HepG2 (cell line): ENCODE results near the gene LDLRAD4. TPM values are rescaled to one million over a fixed set of nuclear protein-coding genes. Genes with fewer than 3 reads are reported as not detected.

ENCODE experiments used
- ATAC-seq: fragments of 200-7000 bp; cut with Tn5 transposase; 3 replicates; pipeline ENCODE4 v1.9.1; 2020; ENCODE audit warnings: mild to moderate bottlenecking, moderate library complexity
- BruUV-seq: library from RNA; stranded (reverse); fragments of 400-500 nt; replicated peaks from 2 replicates; lab custom pipeline; 2021; lab: Mats Ljungman, UMichigan
- CTCF ChIA-PET: fragments of 300-600 bp; formaldehyde crosslinking; extraction: SDS; loops from one replicate; lab custom pipeline; 2021; ENCODE audit warnings: low total read pairs, inconsistent platforms, low intra/inter-chr PET ratio; lab: Yijun Ruan, JAX
- POLR2A ChIA-PET: fragments of 350-600 bp; sonication (Branson Sonifier 250); formaldehyde crosslinking; loops from one replicate; lab custom pipeline; 2020; ENCODE audit warnings: antibody characterized with exemption, inconsistent platforms; lab: Yijun Ruan, JAX
- DNase-seq: peaks from one replicate; pipeline ENCODE4 v3.0.0-alpha.2; 2015; ENCODE audit warnings: low spot score
- FAIRE-seq: peaks from 3 replicates; lab custom pipeline; 2011; peaks lifted over from hg19 to GRCh38; lab: Jason Lieb, UNC
- H2AFZ ChIP-seq: one replicate; pipeline ENCODE4 v1.6.1; 2011; ENCODE audit warnings: low read length, inconsistent platforms
- H3K27ac ChIP-seq: fragments of 300-600 bp; 3 replicates; pipeline ENCODE4 v1.8.0; 2011; ENCODE audit warnings: mixed run types, mild to moderate bottlenecking, mixed read lengths, low read length, inconsistent platforms; ENCODE audit not compliant: insufficient read depth; ENCODE audit errors: extremely low read length
- H3K27me3 ChIP-seq, 2 experiments: fragments of 200-600 bp in 1 of 2; 2 replicates in 1 of 2; 3 replicates in 1 of 2; pipeline versions ENCODE4 v1.6.0 to v1.8.0; 2011; ENCODE audit warnings: low read length in 2 of 2, mild to moderate bottlenecking in 2 of 2, moderate library complexity in 2 of 2, inconsistent platforms in 1 of 2; ENCODE audit not compliant: insufficient read depth in 2 of 2, control insufficient read depth in 1 of 2
- H3K36me3 ChIP-seq, 2 experiments: fragments of 200-600 bp in 1 of 2; replicated peaks in 1 of 2; 2 replicates in 1 of 2; 3 replicates in 1 of 2; pipeline versions ENCODE4 v1.5.1 to v1.8.0; 2011; ENCODE audit warnings: low read length in 2 of 2, inconsistent platforms in 1 of 2; ENCODE audit not compliant: insufficient read depth in 2 of 2, control insufficient read depth in 1 of 2
- H3K4me1 ChIP-seq: 2 replicates; pipeline ENCODE4 v1.5.1; 2012; ENCODE audit warnings: low read length, inconsistent platforms; ENCODE audit not compliant: insufficient read depth
- H3K4me2 ChIP-seq: 2 replicates; pipeline ENCODE4 v1.6.0; 2011; ENCODE audit warnings: low read depth, low read length, inconsistent platforms
- H3K4me3 ChIP-seq, 3 experiments: fragments of 200-600 bp in 1 of 3; sonication (generic), shearing (Covaris generic) in 1 of 3; replicated peaks in 1 of 3; 2 replicates each; pipeline ENCODE4 v1.5.1; 2011 to 2016; ENCODE audit warnings: low read length in 3 of 3, inconsistent platforms in 2 of 3, low read depth in 2 of 3, mild to moderate bottlenecking in 2 of 3, control low read depth in 1 of 3, mixed read lengths in 1 of 3; ENCODE audit not compliant: insufficient read depth in 1 of 3
- H3K79me2 ChIP-seq: one replicate; pipeline ENCODE4 v1.6.1; 2011; ENCODE audit warnings: low read length, inconsistent platforms; ENCODE audit not compliant: insufficient read depth
- H3K9ac ChIP-seq: 2 replicates; pipeline ENCODE4 v1.6.0; 2011; ENCODE audit warnings: mild to moderate bottlenecking, low read depth, low read length, inconsistent platforms; ENCODE audit not compliant: insufficient read depth
- H3K9me3 ChIP-seq: 2 replicates; pipeline ENCODE4 v1.5.1; 2012; ENCODE audit warnings: mild to moderate bottlenecking, low read length
- H4K20me1 ChIP-seq: 2 replicates; pipeline ENCODE4 v1.6.0; 2011; ENCODE audit warnings: inconsistent platforms, mild to moderate bottlenecking, low read length, moderate library complexity; ENCODE audit not compliant: insufficient read depth
- AGO2 ChIP-seq: fragments of 200-400 bp; formaldehyde crosslinking; optimal IDR thresholded peaks from 2 replicates; pipeline ENCODE3; 2017; ENCODE audit warnings: mild to moderate bottlenecking, low read depth, low read length, moderate library complexity
- GATAD1 ChIP-seq: IDR thresholded peaks from 2 replicates; pipeline ENCODE4 v1.6.1; 2016; ENCODE audit warnings: missing genetic modification reagents, missing compliant biosample characterization
- RBAK ChIP-seq: sonication (generic); formaldehyde crosslinking; IDR thresholded peaks from 2 replicates; pipeline ENCODE4 v1.5.1; 2020; ENCODE audit warnings: mild to moderate bottlenecking, missing genetic modification reagents
- RXRA ChIP-seq: sonication (generic); formaldehyde crosslinking; IDR thresholded peaks from 2 replicates; pipeline ENCODE4 v1.5.1; 2020; ENCODE audit warnings: missing genetic modification reagents
- ZEB1 ChIP-seq: IDR thresholded peaks from 2 replicates; pipeline ENCODE4 v1.6.1; 2012; ENCODE audit warnings: mild to moderate bottlenecking, low read depth, inconsistent platforms; ENCODE audit not compliant: insufficient replicate concordance
- ZKSCAN8 ChIP-seq: IDR thresholded peaks from 2 replicates; pipeline ENCODE4 v1.6.1; 2016; ENCODE audit warnings: borderline replicate concordance, missing genetic modification reagents, missing compliant biosample characterization
- ZNF136 ChIP-seq: sonication (generic); formaldehyde crosslinking; IDR thresholded peaks from 2 replicates; pipeline ENCODE4 v1.8.1; 2022; ENCODE audit warnings: low read depth, mild to moderate bottlenecking, moderate library complexity, missing genetic modification reagents
- ZNF143 ChIP-seq: sonication (generic); formaldehyde crosslinking; IDR thresholded peaks from 2 replicates; pipeline ENCODE4 v1.4.0; 2020; ENCODE audit warnings: missing genetic modification reagents
- ZNF431 ChIP-seq: sonication (generic); formaldehyde crosslinking; IDR thresholded peaks from 2 replicates; pipeline ENCODE4 v1.9.0; 2022; ENCODE audit warnings: missing genetic modification reagents, low read depth, mild to moderate bottlenecking, borderline replicate concordance
- ZNF572 ChIP-seq: sonication (generic); formaldehyde crosslinking; IDR thresholded peaks from 2 replicates; pipeline ENCODE4 v1.5.1; 2020; ENCODE audit warnings: mild to moderate bottlenecking, missing genetic modification reagents
- ZNF713 ChIP-seq: sonication (generic); formaldehyde crosslinking; IDR thresholded peaks from 2 replicates; pipeline ENCODE4 v1.4.0; 2020; ENCODE audit warnings: mild to moderate bottlenecking, missing genetic modification reagents
- ZNF747 ChIP-seq: sonication (generic); formaldehyde crosslinking; IDR thresholded peaks from 2 replicates; pipeline ENCODE4 v1.8.1; 2023; ENCODE audit warnings: missing genetic modification reagents, mild to moderate bottlenecking, borderline replicate concordance
- ZNF772 ChIP-seq: sonication (generic); formaldehyde crosslinking; IDR thresholded peaks from 2 replicates; pipeline ENCODE4 v1.5.0; 2020; ENCODE audit warnings: mild to moderate bottlenecking, missing genetic modification reagents
- WGBS: methylation state at CpG from one replicate; pipeline ENCODE4 v1.1.6; 2017; ENCODE audit warnings: low lambda C conversion rate; 5-methylcytosine and 5-hydroxymethylcytosine counted together
- in situ Hi-C: cut with HindIII; loops from 2 replicates; pipeline ENCODE4 v1.10.0; 2017; ENCODE audit warnings: low pct_unique_long_range_greater_than_20kb; ENCODE audit not compliant: extremely low pct_ligation_motif_present
- intact Hi-C: fragments of 100-400 bp; cut with micrococcal nuclease; formaldehyde crosslinking; loops from one replicate; pipeline ENCODE4 v1.10.0; 2022; ENCODE audit not compliant: unreplicated experiment
- polyA plus RNA-seq, 8 experiments: library from polyadenylated mRNA; depleted of rRNA in 3 of 8; stranded (reverse) in 7 of 8; unstranded in 1 of 8; fragments of >200 nt; fragmentation: Illumina TruSeq in 4 of 8; extraction: Trizol in 4 of 8; gene quantifications; 2 replicates each; pipeline versions ENCODE4 v1.2.1 to v1.2.3, GENCODE V29; 2011 to 2016; ENCODE audit warnings: low read depth in 4 of 8, missing spikeins in 1 of 8, mixed read lengths in 1 of 8; ENCODE audit not compliant: insufficient read depth in 1 of 8
- total RNA-seq, 5 experiments: library from RNA; depleted of rRNA; stranded (reverse); fragments of >200 nt; fragmentation: Illumina TruSeq; extraction: Trizol; gene quantifications; 2 replicates each; pipeline ENCODE4 v1.2.3, GENCODE V29; 2016; ENCODE audit warnings: low read depth in 1 of 5
- TF ChIP-seq, protein P1 (sequence below): sonication (generic); formaldehyde crosslinking; IDR thresholded peaks from 2 replicates; pipeline ENCODE4 v1.5.1; 2020; ENCODE audit warnings: mild to moderate bottlenecking, missing genetic modification reagents, moderate library complexity
- TF ChIP-seq, protein P2 (sequence below): sonication (generic); formaldehyde crosslinking; IDR thresholded peaks from 2 replicates; pipeline ENCODE4 v1.5.1; 2020; ENCODE audit warnings: mild to moderate bottlenecking, moderate library complexity, missing genetic modification reagents
- TF ChIP-seq, protein P3 (sequence below): sonication (generic); formaldehyde crosslinking; IDR thresholded peaks from 2 replicates; pipeline ENCODE4 v1.5.0; 2020; ENCODE audit warnings: missing genetic modification reagents

Gene LDLRAD4
- total and polyA plus RNA-seq, 2 of the 13 experiments (the other 11 are each of a cell fraction or from before 2014, with no cell fraction given), result 13.6 to 20.9 TPM

DNA sequence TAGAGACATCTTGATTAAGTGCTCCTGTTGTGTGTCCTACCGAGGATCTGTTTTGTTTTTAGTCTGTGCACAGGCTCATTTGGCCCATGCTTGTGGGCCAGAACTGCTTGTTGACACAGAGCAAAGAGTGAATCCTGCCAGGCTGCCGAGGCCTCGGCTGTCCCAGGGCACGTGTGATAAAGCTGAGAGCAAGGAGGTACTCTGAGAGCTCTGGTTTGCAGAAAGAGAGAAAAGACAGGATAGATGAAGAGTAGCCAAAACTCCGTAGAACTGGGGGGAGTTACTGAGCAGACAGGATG lies 332.7 kb downstream of the LDLRAD4 start (continued):
- TF ChIP-seq, protein P1, sequence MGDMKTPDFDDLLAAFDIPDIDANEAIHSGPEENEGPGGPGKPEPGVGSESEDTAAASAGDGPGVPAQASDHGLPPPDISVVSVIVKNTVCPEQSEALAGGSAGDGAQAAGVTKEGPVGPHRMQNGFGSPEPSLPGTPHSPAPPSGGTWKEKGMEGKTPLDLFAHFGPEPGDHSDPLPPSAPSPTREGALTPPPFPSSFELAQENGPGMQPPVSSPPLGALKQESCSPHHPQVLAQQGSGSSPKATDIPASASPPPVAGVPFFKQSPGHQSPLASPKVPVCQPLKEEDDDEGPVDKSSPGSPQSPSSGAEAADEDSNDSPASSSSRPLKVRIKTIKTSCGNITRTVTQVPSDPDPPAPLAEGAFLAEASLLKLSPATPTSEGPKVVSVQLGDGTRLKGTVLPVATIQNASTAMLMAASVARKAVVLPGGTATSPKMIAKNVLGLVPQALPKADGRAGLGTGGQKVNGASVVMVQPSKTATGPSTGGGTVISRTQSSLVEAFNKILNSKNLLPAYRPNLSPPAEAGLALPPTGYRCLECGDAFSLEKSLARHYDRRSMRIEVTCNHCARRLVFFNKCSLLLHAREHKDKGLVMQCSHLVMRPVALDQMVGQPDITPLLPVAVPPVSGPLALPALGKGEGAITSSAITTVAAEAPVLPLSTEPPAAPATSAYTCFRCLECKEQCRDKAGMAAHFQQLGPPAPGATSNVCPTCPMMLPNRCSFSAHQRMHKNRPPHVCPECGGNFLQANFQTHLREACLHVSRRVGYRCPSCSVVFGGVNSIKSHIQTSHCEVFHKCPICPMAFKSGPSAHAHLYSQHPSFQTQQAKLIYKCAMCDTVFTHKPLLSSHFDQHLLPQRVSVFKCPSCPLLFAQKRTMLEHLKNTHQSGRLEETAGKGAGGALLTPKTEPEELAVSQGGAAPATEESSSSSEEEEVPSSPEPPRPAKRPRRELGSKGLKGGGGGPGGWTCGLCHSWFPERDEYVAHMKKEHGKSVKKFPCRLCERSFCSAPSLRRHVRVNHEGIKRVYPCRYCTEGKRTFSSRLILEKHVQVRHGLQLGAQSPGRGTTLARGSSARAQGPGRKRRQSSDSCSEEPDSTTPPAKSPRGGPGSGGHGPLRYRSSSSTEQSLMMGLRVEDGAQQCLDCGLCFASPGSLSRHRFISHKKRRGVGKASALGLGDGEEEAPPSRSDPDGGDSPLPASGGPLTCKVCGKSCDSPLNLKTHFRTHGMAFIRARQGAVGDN (CRISPR knock-in tag), result peak; percentile 64
- TF ChIP-seq, protein P2, sequence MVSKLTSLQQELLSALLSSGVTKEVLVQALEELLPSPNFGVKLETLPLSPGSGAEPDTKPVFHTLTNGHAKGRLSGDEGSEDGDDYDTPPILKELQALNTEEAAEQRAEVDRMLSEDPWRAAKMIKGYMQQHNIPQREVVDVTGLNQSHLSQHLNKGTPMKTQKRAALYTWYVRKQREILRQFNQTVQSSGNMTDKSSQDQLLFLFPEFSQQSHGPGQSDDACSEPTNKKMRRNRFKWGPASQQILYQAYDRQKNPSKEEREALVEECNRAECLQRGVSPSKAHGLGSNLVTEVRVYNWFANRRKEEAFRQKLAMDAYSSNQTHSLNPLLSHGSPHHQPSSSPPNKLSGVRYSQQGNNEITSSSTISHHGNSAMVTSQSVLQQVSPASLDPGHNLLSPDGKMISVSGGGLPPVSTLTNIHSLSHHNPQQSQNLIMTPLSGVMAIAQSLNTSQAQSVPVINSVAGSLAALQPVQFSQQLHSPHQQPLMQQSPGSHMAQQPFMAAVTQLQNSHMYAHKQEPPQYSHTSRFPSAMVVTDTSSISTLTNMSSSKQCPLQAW (CRISPR knock-in tag), result 0 out of 2 replicates have a peak, but pooled peaks have one; percentile 21
- TF ChIP-seq ZEB1 (no peak), GATAD1 (no peak), ZNF572 (0 out of 2 replicates have a peak, but pooled peaks have one; percentile 25)

DNA sequence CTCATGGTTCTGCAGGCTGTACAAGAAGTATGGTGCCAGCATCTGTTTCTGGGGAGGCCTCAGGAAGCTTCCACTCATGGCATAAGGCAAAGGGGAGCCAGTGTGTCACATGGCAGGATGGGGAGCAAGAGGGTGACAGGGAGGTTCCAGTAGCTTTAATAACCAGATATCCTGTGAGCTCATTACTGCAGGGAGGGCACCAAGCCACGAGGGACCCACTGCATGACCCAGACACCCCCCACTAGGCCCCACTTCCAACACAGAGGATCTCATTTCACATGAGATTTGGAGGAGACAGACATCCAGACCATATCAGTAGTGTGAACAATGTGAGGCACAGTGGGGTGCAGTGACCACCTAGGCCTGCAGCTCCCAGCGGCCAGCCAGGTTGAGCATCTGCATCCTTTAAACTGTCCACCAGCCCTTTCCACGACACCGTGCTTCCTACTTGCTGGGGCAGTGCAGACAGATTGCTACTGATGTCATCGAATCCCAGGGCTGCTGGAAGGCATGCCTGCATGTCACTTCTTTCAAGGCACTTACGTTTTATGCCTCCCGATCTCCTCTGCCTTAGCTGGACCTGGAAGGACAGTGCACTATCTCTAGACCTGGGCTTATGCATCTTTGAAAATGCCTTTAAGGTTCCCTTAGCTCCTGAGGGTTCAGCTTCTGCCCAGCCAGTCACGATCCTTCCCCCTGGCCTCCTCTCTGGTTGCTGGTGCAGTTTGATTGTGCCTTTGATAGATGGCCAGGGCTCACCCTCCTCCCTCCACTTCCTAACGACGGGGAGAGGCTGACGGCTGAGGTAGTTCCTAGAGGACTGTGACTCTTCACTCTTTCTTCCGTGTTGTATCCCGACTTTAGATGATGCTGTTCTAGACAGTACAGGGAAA lies 333.5 kb downstream of the LDLRAD4 start:
- no peak for ATAC-seq
- 95% methylated on average over 11 of the region's 13 CpGs for WGBS
- Histone ChIP-seq H4K20me1 (no peaks in the 10 kb centered on the region), H2AFZ (no peak overlapping the region), H3K9me3 (no peaks in the 10 kb centered on the region), H3K9ac (no peak overlapping the region), H3K27ac (no peak overlapping the region), H3K4me1 (peaks cover 9% of the 10 kb centered on the region), H3K36me3 (no peaks in the 10 kb centered on the region), H3K4me3 (no peak overlapping the region), H3K27me3 (no peaks in the 10 kb centered on the region), H3K4me2 (no peak overlapping the region), H3K79me2 (no peaks in the 10 kb centered on the region)
- ChIA-PET CTCF (no interaction called here), POLR2A (interaction anchor here (1.1 kb wide), 1 partner anchor 10 kb away, joined by 3 read pairs; no protein-coding TSS in a partner anchor)
- in situ Hi-C loops, result loop anchor here (25.0 kb wide), 1 partner anchor 235 kb away; no protein-coding TSS in a partner anchor
- no peak for FAIRE-seq
- intact Hi-C loops, result no loop called here
- BruUV-seq, result no TSS peak
- TF ChIP-seq RBAK (CRISPR knock-in tag), result no peak
- TF ChIP-seq ZNF747 (CRISPR knock-in tag), result no peak
- no peak for TF ChIP-seq ZNF713 (CRISPR knock-in tag)
- TF ChIP-seq, protein P3, sequence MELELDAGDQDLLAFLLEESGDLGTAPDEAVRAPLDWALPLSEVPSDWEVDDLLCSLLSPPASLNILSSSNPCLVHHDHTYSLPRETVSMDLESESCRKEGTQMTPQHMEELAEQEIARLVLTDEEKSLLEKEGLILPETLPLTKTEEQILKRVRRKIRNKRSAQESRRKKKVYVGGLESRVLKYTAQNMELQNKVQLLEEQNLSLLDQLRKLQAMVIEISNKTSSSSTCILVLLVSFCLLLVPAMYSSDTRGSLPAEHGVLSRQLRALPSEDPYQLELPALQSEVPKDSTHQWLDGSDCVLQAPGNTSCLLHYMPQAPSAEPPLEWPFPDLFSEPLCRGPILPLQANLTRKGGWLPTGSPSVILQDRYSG (CRISPR knock-in tag), result no peak
- no peak for TF ChIP-seq AGO2
- no peak for TF ChIP-seq ZNF143 (CRISPR knock-in tag)
- no peak for TF ChIP-seq ZNF772 (CRISPR knock-in tag)
- no peak for TF ChIP-seq RXRA (CRISPR knock-in tag)
- no peak for TF ChIP-seq ZNF431 (CRISPR knock-in tag)
- TF ChIP-seq ZNF136, result no peak
- no peak for TF ChIP-seq ZKSCAN8 (CRISPR knock-in tag)
- DNase-seq, result no peak
